ENCODE measurements around the gene GLB1L. TPM values are rescaled to one million over a fixed set of nuclear protein-coding genes. Genes with fewer than 3 reads are reported as not detected.

Gene GLB1L
- total and polyA plus RNA-seq, 2 of the 8 experiments (the other 6 are each of a cell fraction or from before 2014, with no cell fraction given), result 3.7 to 4.0 TPM

DNA sequence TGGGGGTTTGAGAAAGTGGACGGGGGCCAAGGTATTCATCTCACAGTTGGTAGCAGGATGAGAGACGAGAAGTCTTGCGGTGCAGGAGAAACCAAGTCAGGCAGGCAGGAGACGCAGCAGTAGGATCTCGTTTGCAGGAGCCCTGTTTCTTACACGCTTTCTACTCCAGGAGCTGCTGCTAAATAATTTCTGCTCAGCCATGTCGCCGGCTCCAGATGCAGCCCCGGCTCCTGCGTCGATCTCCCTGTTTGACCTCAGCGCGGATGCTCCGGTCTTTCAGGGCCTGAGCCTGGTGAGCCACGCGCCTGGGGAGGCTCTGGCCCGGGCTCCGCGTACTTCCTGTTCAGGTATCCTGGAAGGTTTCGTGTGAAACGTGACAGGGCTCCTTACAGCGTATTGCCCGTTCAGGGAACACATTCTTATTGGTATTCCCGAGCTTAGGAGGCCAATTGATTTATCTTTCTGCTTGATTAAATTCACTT, 15.1 kb downstream of the GLB1L start:
- H3K56ac ChIP-seq (replicated peaks; ENCODE audit: insufficient read length, low read depth, low read length), result peak overlapping the region; percentile 1
- peak; percentile 76 for TF ChIP-seq SAP30 (IDR thresholded peaks at IDR 0.05; ENCODE audit: insufficient read depth, insufficient replicate concordance, low read length)
- TF ChIP-seq CBX5 (IDR thresholded peaks at IDR 0.05; ENCODE audit: low read depth, low read length), result no peak
- TF ChIP-seq SIN3A (conservative IDR thresholded peaks at IDR 0.05 in 1 of 2, IDR thresholded peaks at IDR 0.05 in 1 of 2; ENCODE audit: low read depth in 1 of 2, low read length in 2 of 2), result peak in 1 of 2 experiments; percentile 26; a peak in 1 of 4 replicates
- no peak for TF ChIP-seq ASH2L (IDR thresholded peaks at IDR 0.05; ENCODE audit: low read length)
- TF ChIP-seq CHD1 (IDR thresholded peaks at IDR 0.05; ENCODE audit: low read depth, low read length), result no peak
- TF ChIP-seq TEAD4 (IDR thresholded peaks at IDR 0.05; ENCODE audit: low read depth, low read length), result no peak
- TF ChIP-seq, protein P1, sequence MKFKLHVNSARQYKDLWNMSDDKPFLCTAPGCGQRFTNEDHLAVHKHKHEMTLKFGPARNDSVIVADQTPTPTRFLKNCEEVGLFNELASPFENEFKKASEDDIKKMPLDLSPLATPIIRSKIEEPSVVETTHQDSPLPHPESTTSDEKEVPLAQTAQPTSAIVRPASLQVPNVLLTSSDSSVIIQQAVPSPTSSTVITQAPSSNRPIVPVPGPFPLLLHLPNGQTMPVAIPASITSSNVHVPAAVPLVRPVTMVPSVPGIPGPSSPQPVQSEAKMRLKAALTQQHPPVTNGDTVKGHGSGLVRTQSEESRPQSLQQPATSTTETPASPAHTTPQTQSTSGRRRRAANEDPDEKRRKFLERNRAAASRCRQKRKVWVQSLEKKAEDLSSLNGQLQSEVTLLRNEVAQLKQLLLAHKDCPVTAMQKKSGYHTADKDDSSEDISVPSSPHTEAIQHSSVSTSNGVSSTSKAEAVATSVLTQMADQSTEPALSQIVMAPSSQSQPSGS (IDR thresholded peaks at IDR 0.05; ENCODE audit: low read length), result no peak
- TF ChIP-seq BACH1 (IDR thresholded peaks at IDR 0.05; ENCODE audit: low read length), result no peak
- TF ChIP-seq POLR2A (IDR thresholded peaks at IDR 0.05; ENCODE audit: control extremely low read depth in 1 of 2, low read depth in 2 of 2, low read length in 2 of 2), result peak in 1 of 2 experiments; percentile 24; a peak in 2 of 3 replicates
- no peak overlapping the region for H3K4ac ChIP-seq (replicated peaks; ENCODE audit: insufficient read length, low read depth, low read length)
- H4K5ac ChIP-seq (ENCODE audit: insufficient read length, low read depth, low read length), result peak overlapping the region; percentile 39
- H3K4me1 ChIP-seq (replicated peaks in 1 of 4; ENCODE audit: control insufficient read depth in 3 of 4, insufficient read depth in 4 of 4, low read length in 3 of 4), result peaks cover 0 to 6% (median 3%) of the 10 kb centered on the region in 4 experiments; a peak in 5 of 7 replicates
- H4K8ac ChIP-seq (ENCODE audit: extremely low read depth, insufficient read depth, low read length), result peak overlapping the region; percentile 88; the same call in 1 of the 2 replicates
- H2BK20ac ChIP-seq (ENCODE audit: low read length), result no peak overlapping the region
- H3K9me3 ChIP-seq (ENCODE audit: insufficient read depth in 2 of 2, low read depth in 1 of 2, low read length in 1 of 2), result no peaks in the 10 kb centered on the region
- WGBS, 2 experiments (ENCODE audit: extremely low coverage in 1 of 2, insufficient coverage in 1 of 2, insufficient read length in 1 of 2, insufficient replicate concordance in 2 of 2, low coverage in 1 of 2, low lambda C conversion rate in 2 of 2, missing lambda C conversion rate in 1 of 2), result 4% methylated on average over 24 of the region's 24 CpGs; no CpG with 5 or more reads in 1 of the 2 experiments
- peak overlapping the region; percentile 82 to 97 (median 92) for H3K4me3 ChIP-seq (ENCODE audit: extremely low read depth in 1 of 4, insufficient read depth in 2 of 4, low read depth in 3 of 4, low read length in 4 of 4)
- FAIRE-seq (no peak), DNase-seq (ENCODE audit: low read depth in 1 of 2, low spot score in 2 of 2) (peak in 1 of 2 experiments; percentile 56)
- peak overlapping the region; percentile 65; the same call in 1 of the 2 replicates for H3K27ac ChIP-seq (ENCODE audit: low read depth, low read length)
- H3K23ac ChIP-seq (ENCODE audit: insufficient read length), result no peak overlapping the region
- H3K4me2 ChIP-seq (ENCODE audit: insufficient read depth in 1 of 2, low read depth in 2 of 2, low read length in 2 of 2), result peak overlapping the region; percentile 88 to 91
- H2AK5ac ChIP-seq (ENCODE audit: low read depth, low read length), result no peak overlapping the region
- ChIA-PET POLR2A (ENCODE audit: partially characterized antibody) (interaction anchor here (0.7 to 4.6 kb wide), 16 partner anchors 8 to 78 kb away, joined by 3 to 57 read pairs (median 6); partner anchors contain the start of genes ABCB6, CNPPD1, GLB1L and STK16), CTCF (ENCODE audit: partially characterized antibody) (interaction anchor here (0.8 to 4.9 kb wide), 8 partner anchors 15 to 123 kb away, joined by 3 to 23 read pairs (median 4); partner anchors contain the start of genes GLB1L and STK16)
- no peak overlapping the region for H3K14ac ChIP-seq (ENCODE audit: insufficient read length)
- peaks cover 0 to 12% of the 10 kb centered on the region in 2 experiments; a peak in 2 of 4 replicates for H3K79me2 ChIP-seq (ENCODE audit: control insufficient read depth in 1 of 2, insufficient read depth in 2 of 2, low read length in 2 of 2)
- no peak overlapping the region for H2BK120ac ChIP-seq (replicated peaks; ENCODE audit: low read depth, low read length)
- H3K9ac ChIP-seq (replicated peaks in 1 of 4; ENCODE audit: extremely low read depth in 1 of 4, low read depth in 3 of 4, low read length in 3 of 4), result peak overlapping the region; percentile 82 to 96 (median 86)
- H4K91ac ChIP-seq (replicated peaks; ENCODE audit: insufficient read length, low read length), result no peak overlapping the region
- no peaks in the 10 kb centered on the region for H3K27me3 ChIP-seq (replicated peaks in 1 of 4; ENCODE audit: control insufficient read depth in 3 of 4, extremely low read depth in 1 of 4, insufficient read depth in 3 of 4, low read length in 3 of 4)
- H4K20me1 ChIP-seq (replicated peaks in 1 of 2; ENCODE audit: control insufficient read depth in 1 of 2, insufficient read depth in 2 of 2, low read length in 2 of 2), result no peaks in the 10 kb centered on the region
- no peak overlapping the region for H2AFZ ChIP-seq (ENCODE audit: low read length)
- H2BK5ac ChIP-seq (ENCODE audit: low read depth, low read length), result peak overlapping the region; percentile 41; the same call in 1 of the 2 replicates
- H3K18ac ChIP-seq (ENCODE audit: extremely low read depth, low read length), result peak overlapping the region; percentile 26; the same call in 1 of the 2 replicates
- H3K36me3 ChIP-seq (ENCODE audit: control insufficient read depth in 2 of 4, insufficient read depth in 4 of 4, low read length in 3 of 4), result peaks cover 24 to 48% (median 37%) of the 10 kb centered on the region in 4 experiments
- peaks cover 7% of the 10 kb centered on the region; the same call in 1 of the 2 replicates for H3K23me2 ChIP-seq (ENCODE audit: low read depth, low read length)
- H3K79me1 ChIP-seq (ENCODE audit: low read depth, low read length), result no peaks in the 10 kb centered on the region; the same call in 1 of the 2 replicates
- H2BK12ac ChIP-seq (ENCODE audit: low read depth, low read length), result peak overlapping the region; percentile 2; the same call in 1 of the 2 replicates
- H2BK15ac ChIP-seq (ENCODE audit: low read length), result no peak overlapping the region
